OCI-LY3 (cell line): ENCODE results near the gene ASPG.

Source experiments
- H2AFZ ChIP-seq: fragments of 200-600, 300-600 bp; shearing (Covaris generic); 2 replicates; pipeline ENCODE4 v1.6.0; 2014; ENCODE audit warnings: antibody characterized with exemption, low read depth, low read length
- H3K27ac ChIP-seq: fragments of 200-600, 300-600 bp; sonication (generic); 2 replicates; pipeline ENCODE4 v1.5.1; 2014; ENCODE audit warnings: mild to moderate bottlenecking, low read length, moderate library complexity, mixed read lengths
- H3K27me3 ChIP-seq: fragments of 200-600, 300-600 bp; sonication (generic); 2 replicates; pipeline ENCODE4 v1.6.1; 2014; ENCODE audit warnings: low read depth, low read length, mixed read lengths
- H3K36me3 ChIP-seq: fragments of 200-600, 300-600 bp; sonication (generic); replicated peaks from 2 replicates; pipeline ENCODE3; 2014; ENCODE audit warnings: low read depth, low read length, mixed read lengths
- H3K4me1 ChIP-seq: fragments of 300-600, 200-600 bp; sonication (generic); 2 replicates; pipeline ENCODE4 v1.6.1; 2014; ENCODE audit warnings: low read length, mixed read lengths
- H3K4me2 ChIP-seq: fragments of 200-600, 300-600 bp; sonication (generic); 2 replicates; pipeline ENCODE4 v1.6.1; 2014; ENCODE audit warnings: low read length, mixed read lengths
- H3K4me3 ChIP-seq: fragments of 300-600, 200-600 bp; sonication (generic); 2 replicates; pipeline ENCODE4 v1.5.1; 2014; ENCODE audit warnings: antibody characterized with exemption, mild to moderate bottlenecking, low read length, moderate library complexity
- H3K79me2 ChIP-seq: fragments of 300-600, 200-600 bp; shearing (Covaris generic); 2 replicates; pipeline ENCODE4 v1.6.1; 2014; ENCODE audit warnings: mild to moderate bottlenecking, low read length, mixed read lengths
- H3K9ac ChIP-seq: fragments of 300-600, 200-600 bp; shearing (Covaris generic); 2 replicates; pipeline ENCODE4 v1.6.0; 2014; ENCODE audit warnings: mild to moderate bottlenecking, low read length, moderate library complexity
- H3K9me3 ChIP-seq: fragments of 200-600, 300-600 bp; shearing (Covaris generic); 2 replicates; pipeline ENCODE4 v1.6.1; 2014; ENCODE audit warnings: low read length, mixed read lengths; ENCODE audit not compliant: insufficient read depth
- H4K20me1 ChIP-seq: fragments of 200-600, 300-600 bp; sonication (generic); 2 replicates; pipeline ENCODE4 v1.6.1; 2016; ENCODE audit warnings: low read length, mixed read lengths; ENCODE audit not compliant: insufficient read depth
- EZH2phosphoT487 ChIP-seq: fragments of 200-600 bp; shearing (Covaris generic); IDR thresholded peaks from 2 replicates; pipeline ENCODE4 v1.6.1; 2018; ENCODE audit warnings: antibody characterized with exemption, mixed run types, low read depth
- TF ChIP-seq, protein P1 (sequence below): fragments of 200-600, 300-600 bp; sonication (generic); IDR thresholded peaks from 2 replicates; pipeline ENCODE4 v1.5.1; 2014; ENCODE audit warnings: antibody characterized with exemption, low read length, low read depth

The ASPG gene

GRCh38 chr14:104117341-104118005, 32.0 kb downstream of the ASPG start:
- Histone ChIP-seq H3K4me3 (no peak overlapping the region), H3K79me2 (no peaks in the 10 kb centered on the region), H3K27me3 (peaks cover 11% of the 10 kb centered on the region), H2AFZ (no peak overlapping the region), H3K27ac (no peak overlapping the region), H3K4me2 (no peak overlapping the region), H3K36me3 (no peaks in the 10 kb centered on the region), H3K9ac (no peak overlapping the region), H3K9me3 (no peaks in the 10 kb centered on the region), H3K4me1 (no peaks in the 10 kb centered on the region), H4K20me1 (no peaks in the 10 kb centered on the region)
- TF ChIP-seq, protein P1, sequence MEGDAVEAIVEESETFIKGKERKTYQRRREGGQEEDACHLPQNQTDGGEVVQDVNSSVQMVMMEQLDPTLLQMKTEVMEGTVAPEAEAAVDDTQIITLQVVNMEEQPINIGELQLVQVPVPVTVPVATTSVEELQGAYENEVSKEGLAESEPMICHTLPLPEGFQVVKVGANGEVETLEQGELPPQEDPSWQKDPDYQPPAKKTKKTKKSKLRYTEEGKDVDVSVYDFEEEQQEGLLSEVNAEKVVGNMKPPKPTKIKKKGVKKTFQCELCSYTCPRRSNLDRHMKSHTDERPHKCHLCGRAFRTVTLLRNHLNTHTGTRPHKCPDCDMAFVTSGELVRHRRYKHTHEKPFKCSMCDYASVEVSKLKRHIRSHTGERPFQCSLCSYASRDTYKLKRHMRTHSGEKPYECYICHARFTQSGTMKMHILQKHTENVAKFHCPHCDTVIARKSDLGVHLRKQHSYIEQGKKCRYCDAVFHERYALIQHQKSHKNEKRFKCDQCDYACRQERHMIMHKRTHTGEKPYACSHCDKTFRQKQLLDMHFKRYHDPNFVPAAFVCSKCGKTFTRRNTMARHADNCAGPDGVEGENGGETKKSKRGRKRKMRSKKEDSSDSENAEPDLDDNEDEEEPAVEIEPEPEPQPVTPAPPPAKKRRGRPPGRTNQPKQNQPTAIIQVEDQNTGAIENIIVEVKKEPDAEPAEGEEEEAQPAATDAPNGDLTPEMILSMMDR: no peak
- no peak for TF ChIP-seq EZH2phosphoT487

GRCh38 chr14:104118006-104118844, 32.7 kb downstream of the ASPG start:
- Histone ChIP-seq H3K4me1 (no peaks in the 10 kb centered on the region), H3K27me3 (peaks cover 11% of the 10 kb centered on the region), H3K27ac (no peak overlapping the region), H3K9me3 (no peaks in the 10 kb centered on the region), H3K36me3 (no peaks in the 10 kb centered on the region), H2AFZ (no peak overlapping the region), H4K20me1 (no peaks in the 10 kb centered on the region), H3K4me3 (no peak overlapping the region), H3K4me2 (no peak overlapping the region), H3K79me2 (no peaks in the 10 kb centered on the region), H3K9ac (no peak overlapping the region)
- TF ChIP-seq, protein P1: no peak
- TF ChIP-seq EZH2phosphoT487: no peak

DNA sequence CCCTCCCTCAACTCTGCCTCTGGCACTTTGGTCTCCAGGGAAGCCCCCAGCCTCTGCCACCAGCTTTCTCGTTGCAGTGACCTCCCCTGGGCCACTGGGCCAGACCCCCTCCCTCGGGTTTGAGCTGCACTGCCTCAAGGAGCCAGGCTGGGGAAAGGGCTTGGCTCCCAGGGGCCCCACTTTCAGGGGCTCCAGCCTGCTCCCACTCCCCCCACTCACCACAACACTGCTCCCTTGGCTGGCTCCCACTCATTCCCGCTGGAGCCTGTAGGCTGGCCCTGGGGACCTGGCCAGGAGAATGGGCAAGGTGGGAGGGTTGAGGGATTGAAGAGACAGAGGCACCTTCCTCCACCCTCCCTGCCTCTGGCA, 33.6 kb downstream of the ASPG start:
- H3K4me1 ChIP-seq: no peaks in the 10 kb centered on the region
- H4K20me1 ChIP-seq: no peaks in the 10 kb centered on the region
- no peak overlapping the region for H3K4me3 ChIP-seq
- H2AFZ ChIP-seq: no peak overlapping the region
- no peak for TF ChIP-seq EZH2phosphoT487
- TF ChIP-seq, protein P1: no peak
- H3K79me2 ChIP-seq: no peaks in the 10 kb centered on the region
- no peak overlapping the region for H3K9ac ChIP-seq
- no peaks in the 10 kb centered on the region for H3K36me3 ChIP-seq
- H3K4me2 ChIP-seq: no peak overlapping the region
- H3K27me3 ChIP-seq: peaks cover 11% of the 10 kb centered on the region
- no peak overlapping the region for H3K27ac ChIP-seq
- peaks cover 3% of the 10 kb centered on the region; the same call in 1 of the 2 replicates for H3K9me3 ChIP-seq

DNA sequence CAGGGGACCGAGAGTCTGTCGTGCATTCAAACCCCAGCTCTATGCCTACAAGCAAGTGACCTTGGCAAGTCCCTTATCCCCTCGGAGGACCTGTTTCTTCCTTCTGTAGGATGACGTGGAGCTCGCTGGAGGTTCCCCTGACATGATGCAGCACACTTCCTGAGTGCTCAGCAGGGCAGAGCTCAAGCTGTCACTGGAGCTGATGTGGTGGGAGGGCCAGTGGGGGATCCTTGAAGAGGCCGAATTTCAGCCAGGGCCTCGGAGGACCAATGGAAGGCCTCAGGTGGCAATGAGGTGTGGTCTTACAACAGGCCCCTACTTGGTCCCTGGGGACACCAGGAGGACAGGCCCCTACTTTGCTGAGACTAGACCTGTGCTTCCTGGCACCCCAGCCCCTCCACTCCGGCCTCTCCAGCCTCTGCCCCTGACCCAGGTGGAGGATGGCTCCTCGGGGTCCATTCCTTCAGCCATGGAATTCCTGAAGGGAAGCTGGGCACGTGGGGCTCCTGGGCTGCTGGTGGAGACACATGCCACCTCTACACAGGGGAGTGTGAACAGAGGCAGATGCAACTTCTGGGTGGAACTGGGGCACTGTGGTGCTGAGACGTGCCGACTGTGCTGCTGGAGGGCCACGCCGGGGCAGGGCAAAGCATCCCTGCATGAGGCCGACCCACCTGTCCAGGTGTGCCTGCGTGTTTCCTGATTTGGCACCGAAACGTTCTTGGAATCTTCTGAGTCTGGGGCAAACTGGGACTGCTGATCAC, 34.2 kb downstream of the ASPG start:
- Histone ChIP-seq H3K9ac (no peak overlapping the region), H2AFZ (no peak overlapping the region), H3K27ac (no peak overlapping the region), H4K20me1 (no peaks in the 10 kb centered on the region), H3K4me1 (no peaks in the 10 kb centered on the region), H3K36me3 (no peaks in the 10 kb centered on the region), H3K4me2 (no peak overlapping the region), H3K27me3 (peaks cover 11% of the 10 kb centered on the region), H3K9me3 (peaks cover 3% of the 10 kb centered on the region; the same call in 1 of the 2 replicates), H3K4me3 (no peak overlapping the region), H3K79me2 (no peaks in the 10 kb centered on the region)
- no peak for TF ChIP-seq EZH2phosphoT487
- TF ChIP-seq, protein P1: no peak
